Mammary epithelial cell (primary cell): Measurements from ENCODE around the gene HSPA12B.

ENCODE experiments used
- CTCF ChIP-seq, 2 donors: IDR thresholded peaks in 1 of 2; conservative IDR thresholded peaks in 1 of 2; 2 replicates each; pipeline ENCODE4 v1.5.1; 2011 to 2012; ENCODE audit warnings: inconsistent platforms in 2 of 2, low read length in 2 of 2, mild to moderate bottlenecking in 2 of 2, control low read depth in 1 of 2, low read depth in 1 of 2; ENCODE audit not compliant: insufficient read depth in 1 of 2; ENCODE audit errors: extremely low read depth in 1 of 2
- EZH2 ChIP-seq: IDR thresholded peaks from 2 replicates; pipeline ENCODE4 v1.6.1; 2012; ENCODE audit warnings: low read length, inconsistent platforms, borderline replicate concordance

DNA sequence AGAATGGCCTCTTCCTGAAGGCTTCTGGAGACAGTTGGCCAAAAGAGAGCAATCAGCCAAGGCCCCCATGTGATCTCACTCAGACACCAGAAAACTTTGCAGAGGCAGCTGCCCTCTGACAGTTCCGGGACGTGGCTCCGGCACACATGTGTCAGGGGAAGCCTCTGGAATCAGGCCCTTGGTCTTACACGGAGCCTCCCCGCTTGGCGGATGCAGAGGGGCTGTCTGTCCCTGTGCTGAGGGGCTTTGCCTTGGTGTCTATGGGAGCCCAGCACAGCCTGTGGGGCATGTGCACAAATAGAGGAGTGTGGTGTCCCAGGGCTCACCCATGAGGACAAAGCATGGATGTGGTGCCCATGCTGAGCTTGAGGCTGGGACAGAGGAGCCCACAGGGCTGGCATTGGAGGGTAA, 33.9 kb upstream of the HSPA12B start:
- TF ChIP-seq EZH2 (no peak), CTCF (conservative IDR thresholded peaks at IDR 0.05 in 1 of 2, IDR thresholded peaks at IDR 0.05 in 1 of 2; ENCODE audit: extremely low read depth in 1 of 2, insufficient read depth in 1 of 2, low read depth in 1 of 2, low read length in 2 of 2) (no peak)
